ENCODE data around the gene TBC1D12.

DNA sequence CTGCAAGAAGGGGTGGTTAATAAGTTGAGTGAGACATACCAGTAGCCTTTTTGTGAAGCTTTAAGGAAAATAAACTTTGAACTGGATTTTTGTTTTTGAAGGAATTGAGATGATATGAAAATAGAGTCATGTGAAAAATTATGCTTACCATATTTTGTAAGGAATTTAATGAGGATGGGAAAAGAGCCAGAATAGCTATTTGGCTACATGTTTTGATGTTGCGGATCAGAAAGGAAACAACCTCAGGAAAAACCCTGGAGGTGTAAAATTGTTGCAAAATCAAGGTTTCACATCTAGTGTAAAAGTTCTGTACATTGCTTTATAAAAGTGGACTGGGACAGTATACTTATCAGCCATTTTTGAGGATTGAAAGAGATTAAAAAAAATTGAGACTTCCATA, 15.0 kb downstream of the TBC1D12 start:
- TF ChIP-seq, protein P1, sequence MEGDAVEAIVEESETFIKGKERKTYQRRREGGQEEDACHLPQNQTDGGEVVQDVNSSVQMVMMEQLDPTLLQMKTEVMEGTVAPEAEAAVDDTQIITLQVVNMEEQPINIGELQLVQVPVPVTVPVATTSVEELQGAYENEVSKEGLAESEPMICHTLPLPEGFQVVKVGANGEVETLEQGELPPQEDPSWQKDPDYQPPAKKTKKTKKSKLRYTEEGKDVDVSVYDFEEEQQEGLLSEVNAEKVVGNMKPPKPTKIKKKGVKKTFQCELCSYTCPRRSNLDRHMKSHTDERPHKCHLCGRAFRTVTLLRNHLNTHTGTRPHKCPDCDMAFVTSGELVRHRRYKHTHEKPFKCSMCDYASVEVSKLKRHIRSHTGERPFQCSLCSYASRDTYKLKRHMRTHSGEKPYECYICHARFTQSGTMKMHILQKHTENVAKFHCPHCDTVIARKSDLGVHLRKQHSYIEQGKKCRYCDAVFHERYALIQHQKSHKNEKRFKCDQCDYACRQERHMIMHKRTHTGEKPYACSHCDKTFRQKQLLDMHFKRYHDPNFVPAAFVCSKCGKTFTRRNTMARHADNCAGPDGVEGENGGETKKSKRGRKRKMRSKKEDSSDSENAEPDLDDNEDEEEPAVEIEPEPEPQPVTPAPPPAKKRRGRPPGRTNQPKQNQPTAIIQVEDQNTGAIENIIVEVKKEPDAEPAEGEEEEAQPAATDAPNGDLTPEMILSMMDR (IDR thresholded peaks at IDR 0.05) = no peak
- no peak for TF ChIP-seq POLR2A (IDR thresholded peaks at IDR 0.05)
- no peak for TF ChIP-seq POLR2AphosphoS5 (IDR thresholded peaks at IDR 0.05)
- TF ChIP-seq EP300 (IDR thresholded peaks at IDR 0.05) = no peak

Data from gastroesophageal sphincter (tissue), 3 donors.